ENCODE results near the gene BCL2L13. TPM values are rescaled to one million over a fixed set of nuclear protein-coding genes. Genes with fewer than 3 reads are reported as not detected.
"Not testable (repeated sequence)": the region's sequence is repeated elsewhere in the genome, so short reads cannot be mapped to it uniquely, and the experiment has no call there.

BCL2L13 gene
- polyA plus RNA-seq, 4 donors = 15.1 to 35.1 (median 20.6) TPM

- Histone ChIP-seq H3K27ac (ENCODE audit: low read depth in 1 of 3, low read length in 2 of 3) (no peak overlapping the region), H3K4me1 (ENCODE audit: control insufficient read depth in 3 of 3, insufficient read depth in 2 of 3, low read depth in 1 of 3, low read length in 2 of 3) (no peaks in the 10 kb centered on the region), H3K36me3 (ENCODE audit: control insufficient read depth in 3 of 3, insufficient read depth in 2 of 3, low read depth in 1 of 3, low read length in 3 of 3) (peaks cover 0 to 20% (median 8%) of the 10 kb centered on the region in 3 donors), H3K9me3 (ENCODE audit: control insufficient read depth in 2 of 2, insufficient read depth in 1 of 2, low read depth in 1 of 2, low read length in 1 of 2) (no peaks in the 10 kb centered on the region), H3K4me3 (ENCODE audit: low read depth in 1 of 3, low read length in 3 of 3) (no peak overlapping the region), H3K27me3 (ENCODE audit: control insufficient read depth in 3 of 3, insufficient read depth in 3 of 3, low read length in 3 of 3) (no peaks in the 10 kb centered on the region)
- no peak for DNase-seq
- no peak for FAIRE-seq
- WGBS, 3 donors = 83 to 85% (median 84%) methylated on average over 3 of the region's 3 CpGs
Observed at GRCh38 chr22:17684245-17684644, 45.7 kb downstream of the BCL2L13 start.

- Histone ChIP-seq H3K4me3 (ENCODE audit: low read depth in 1 of 3, low read length in 3 of 3) (no peak overlapping the region), H3K36me3 (ENCODE audit: control insufficient read depth in 3 of 3, insufficient read depth in 2 of 3, low read depth in 1 of 3, low read length in 3 of 3) (peaks cover 3 to 19% (median 10%) of the 10 kb centered on the region in 3 donors), H3K9me3 (ENCODE audit: control insufficient read depth in 2 of 2, insufficient read depth in 1 of 2, low read depth in 1 of 2, low read length in 1 of 2) (no peaks in the 10 kb centered on the region), H3K27me3 (ENCODE audit: control insufficient read depth in 3 of 3, insufficient read depth in 3 of 3, low read length in 3 of 3) (no peaks in the 10 kb centered on the region), H3K27ac (ENCODE audit: low read depth in 1 of 3, low read length in 2 of 3) (no peak overlapping the region), H3K4me1 (ENCODE audit: control insufficient read depth in 3 of 3, insufficient read depth in 2 of 3, low read depth in 1 of 3, low read length in 2 of 3) (no peaks in the 10 kb centered on the region)
- DNase-seq (no peak), FAIRE-seq (no peak)
- 89 to 92% (median 91%) methylated on average over 4 of the region's 4 CpGs for WGBS, 3 donors
Observed at GRCh38 chr22:17692841-17693240, 54.3 kb downstream of the BCL2L13 start.

GRCh38 chr22:17694193-17694592 lies 55.6 kb downstream of the BCL2L13 start:
- H3K4me3 ChIP-seq (ENCODE audit: low read depth in 1 of 3, low read length in 3 of 3) = no peak overlapping the region
- DNase-seq (no peak), FAIRE-seq (no peak)
- no peaks in the 10 kb centered on the region for H3K27me3 ChIP-seq (ENCODE audit: control insufficient read depth in 3 of 3, insufficient read depth in 3 of 3, low read length in 3 of 3)
- 90 to 91% (median 90%) methylated on average over 2 of the region's 2 CpGs for WGBS, 3 donors
- H3K4me1 ChIP-seq (ENCODE audit: control insufficient read depth in 3 of 3, insufficient read depth in 2 of 3, low read depth in 1 of 3, low read length in 2 of 3) = no peaks in the 10 kb centered on the region
- H3K27ac ChIP-seq (ENCODE audit: low read depth in 1 of 3, low read length in 2 of 3) = no peak overlapping the region
- H3K36me3 ChIP-seq (ENCODE audit: control insufficient read depth in 3 of 3, insufficient read depth in 2 of 3, low read depth in 1 of 3, low read length in 3 of 3) = peaks cover 3 to 21% (median 7%) of the 10 kb centered on the region in 3 donors
- no peaks in the 10 kb centered on the region for H3K9me3 ChIP-seq (ENCODE audit: control insufficient read depth in 2 of 2, insufficient read depth in 1 of 2, low read depth in 1 of 2, low read length in 1 of 2)

GRCh38 chr22:17694752-17695151 lies 56.2 kb downstream of the BCL2L13 start:
- DNase-seq (no peak), FAIRE-seq (no peak)
- 87 to 90% (median 89%) methylated on average over 6 of the region's 6 CpGs for WGBS, 3 donors
- H3K27ac ChIP-seq (ENCODE audit: low read depth in 1 of 3, low read length in 2 of 3) = no peak overlapping the region
- H3K9me3 ChIP-seq (ENCODE audit: control insufficient read depth in 2 of 2, insufficient read depth in 1 of 2, low read depth in 1 of 2, low read length in 1 of 2) = no peaks in the 10 kb centered on the region
- H3K4me3 ChIP-seq (ENCODE audit: low read depth in 1 of 3, low read length in 3 of 3) = no peak overlapping the region
- H3K27me3 ChIP-seq (ENCODE audit: control insufficient read depth in 3 of 3, insufficient read depth in 3 of 3, low read length in 3 of 3) = no peaks in the 10 kb centered on the region
- H3K36me3 ChIP-seq (ENCODE audit: control insufficient read depth in 3 of 3, insufficient read depth in 2 of 3, low read depth in 1 of 3, low read length in 3 of 3) = peaks cover 3 to 18% (median 4%) of the 10 kb centered on the region in 3 donors
- H3K4me1 ChIP-seq (ENCODE audit: control insufficient read depth in 3 of 3, insufficient read depth in 2 of 3, low read depth in 1 of 3, low read length in 2 of 3) = no peaks in the 10 kb centered on the region

GRCh38 chr22:17695986-17696385 lies 57.4 kb downstream of the BCL2L13 start:
- Histone ChIP-seq H3K27me3 (ENCODE audit: control insufficient read depth in 3 of 3, insufficient read depth in 3 of 3, low read length in 3 of 3) (no peaks in the 10 kb centered on the region), H3K4me3 (ENCODE audit: low read depth in 1 of 3, low read length in 3 of 3) (no peak overlapping the region), H3K4me1 (ENCODE audit: control insufficient read depth in 3 of 3, insufficient read depth in 2 of 3, low read depth in 1 of 3, low read length in 2 of 3) (no peaks in the 10 kb centered on the region), H3K9me3 (ENCODE audit: control insufficient read depth in 2 of 2, insufficient read depth in 1 of 2, low read depth in 1 of 2, low read length in 1 of 2) (no peaks in the 10 kb centered on the region), H3K27ac (ENCODE audit: low read depth in 1 of 3, low read length in 2 of 3) (no peak overlapping the region), H3K36me3 (ENCODE audit: control insufficient read depth in 3 of 3, insufficient read depth in 2 of 3, low read depth in 1 of 3, low read length in 3 of 3) (peaks cover 3 to 15% (median 4%) of the 10 kb centered on the region in 3 donors)
- DNase-seq (no peak), FAIRE-seq (no peak)
- WGBS, 3 donors = 94 to 98% (median 95%) methylated on average over 5 of the region's 5 CpGs

GRCh38 chr22:17697196-17697595 lies 58.6 kb downstream of the BCL2L13 start:
- WGBS, 3 donors = 91 to 93% (median 92%) methylated on average over 10 of the region's 10 CpGs
- H3K27ac ChIP-seq (ENCODE audit: low read depth in 1 of 3, low read length in 2 of 3); H3K27me3 ChIP-seq (ENCODE audit: control insufficient read depth in 3 of 3, insufficient read depth in 3 of 3, low read length in 3 of 3); H3K4me3 ChIP-seq (ENCODE audit: low read depth in 1 of 3, low read length in 3 of 3); H3K9me3 ChIP-seq (ENCODE audit: control insufficient read depth in 2 of 2, insufficient read depth in 1 of 2, low read depth in 1 of 2, low read length in 1 of 2); DNase-seq; FAIRE-seq; H3K4me1 ChIP-seq (ENCODE audit: control insufficient read depth in 3 of 3, insufficient read depth in 2 of 3, low read depth in 1 of 3, low read length in 2 of 3): not testable (repeated sequence)
- peaks cover 2 to 19% (median 5%) of the 10 kb centered on the region in 3 donors for H3K36me3 ChIP-seq (ENCODE audit: control insufficient read depth in 3 of 3, insufficient read depth in 2 of 3, low read depth in 1 of 3, low read length in 3 of 3)

- not testable (repeated sequence) for H3K9me3 ChIP-seq (ENCODE audit: control insufficient read depth in 2 of 2, insufficient read depth in 1 of 2, low read depth in 1 of 2, low read length in 1 of 2); H3K4me3 ChIP-seq (ENCODE audit: low read depth in 1 of 3, low read length in 3 of 3); H3K27me3 ChIP-seq (ENCODE audit: control insufficient read depth in 3 of 3, insufficient read depth in 3 of 3, low read length in 3 of 3); H3K27ac ChIP-seq (ENCODE audit: low read depth in 1 of 3, low read length in 2 of 3); FAIRE-seq; H3K4me1 ChIP-seq (ENCODE audit: control insufficient read depth in 3 of 3, insufficient read depth in 2 of 3, low read depth in 1 of 3, low read length in 2 of 3); DNase-seq
- peaks cover 0 to 22% (median 5%) of the 10 kb centered on the region in 3 donors for H3K36me3 ChIP-seq (ENCODE audit: control insufficient read depth in 3 of 3, insufficient read depth in 2 of 3, low read depth in 1 of 3, low read length in 3 of 3)
- WGBS, 3 donors = 96 to 100% (median 96%) methylated on average over 3 of the region's 3 CpGs
Observed at GRCh38 chr22:17698276-17698675, 59.7 kb downstream of the BCL2L13 start.

GRCh38 chr22:17698948-17699347 lies 60.4 kb downstream of the BCL2L13 start:
- Histone ChIP-seq H3K27ac (ENCODE audit: low read depth in 1 of 3, low read length in 2 of 3) (no peak overlapping the region), H3K4me3 (ENCODE audit: low read depth in 1 of 3, low read length in 3 of 3) (no peak overlapping the region), H3K9me3 (ENCODE audit: control insufficient read depth in 2 of 2, insufficient read depth in 1 of 2, low read depth in 1 of 2, low read length in 1 of 2) (no peaks in the 10 kb centered on the region), H3K27me3 (ENCODE audit: control insufficient read depth in 3 of 3, insufficient read depth in 3 of 3, low read length in 3 of 3) (no peaks in the 10 kb centered on the region), H3K36me3 (ENCODE audit: control insufficient read depth in 3 of 3, insufficient read depth in 2 of 3, low read depth in 1 of 3, low read length in 3 of 3) (peaks cover 0 to 24% (median 5%) of the 10 kb centered on the region in 3 donors), H3K4me1 (ENCODE audit: control insufficient read depth in 3 of 3, insufficient read depth in 2 of 3, low read depth in 1 of 3, low read length in 2 of 3) (no peaks in the 10 kb centered on the region)
- no peak for FAIRE-seq
- DNase-seq = no peak

- Histone ChIP-seq H3K4me3 (ENCODE audit: low read depth in 1 of 3, low read length in 3 of 3) (no peak overlapping the region), H3K4me1 (ENCODE audit: control insufficient read depth in 3 of 3, insufficient read depth in 2 of 3, low read depth in 1 of 3, low read length in 2 of 3) (no peaks in the 10 kb centered on the region), H3K36me3 (ENCODE audit: control insufficient read depth in 3 of 3, insufficient read depth in 2 of 3, low read depth in 1 of 3, low read length in 3 of 3) (peaks cover 0 to 27% (median 4%) of the 10 kb centered on the region in 3 donors), H3K9me3 (ENCODE audit: control insufficient read depth in 2 of 2, insufficient read depth in 1 of 2, low read depth in 1 of 2, low read length in 1 of 2) (no peaks in the 10 kb centered on the region), H3K27me3 (ENCODE audit: control insufficient read depth in 3 of 3, insufficient read depth in 3 of 3, low read length in 3 of 3) (no peaks in the 10 kb centered on the region), H3K27ac (ENCODE audit: low read depth in 1 of 3, low read length in 2 of 3) (no peak overlapping the region)
- no peak for DNase-seq
- 85 to 88% (median 87%) methylated on average over 7 of the region's 7 CpGs for WGBS, 3 donors
- FAIRE-seq = no peak
Observed at GRCh38 chr22:17699696-17700340, 61.3 kb downstream of the BCL2L13 start.
